ENCODE measurements around the gene MARCKS. TPM values are rescaled to one million over a fixed set of nuclear protein-coding genes. Genes with fewer than 3 reads are reported as not detected.

Gene MARCKS
- total and polyA plus RNA-seq, 2 of the 13 experiments (the other 11 are each of a cell fraction or from before 2014, with no cell fraction given), result 30.5 to 39.5 TPM

GRCh38 chr6:113873043-113873667 lies 16.0 kb downstream of the MARCKS start (continued):
- TF ChIP-seq MYPOP (CRISPR knock-in tag; IDR thresholded peaks at IDR 0.05), result peak; percentile 45; the same call in 1 of the 2 replicates
- 0 out of 2 replicates have a peak, but pooled peaks have one; percentile 20 for TF ChIP-seq HNF1A (IDR thresholded peaks at IDR 0.05; ENCODE audit: low read depth)
- peak; percentile 45; the same call in 1 of the 2 replicates for TF ChIP-seq HNF1A (CRISPR knock-in tag; IDR thresholded peaks at IDR 0.05; ENCODE audit: borderline replicate concordance)
- TF ChIP-seq KAT8 (CRISPR knock-in tag; IDR thresholded peaks at IDR 0.05), result peak; percentile 66; the same call in 1 of the 2 replicates
- no peak for TF ChIP-seq FOXP1 (IDR thresholded peaks at IDR 0.05)
- TF ChIP-seq FOXP1 (CRISPR knock-in tag; IDR thresholded peaks at IDR 0.05), result no peak
- TF ChIP-seq LCORL (IDR thresholded peaks at IDR 0.05), result no peak
- peak; percentile 63; the same call in 1 of the 2 replicates for TF ChIP-seq LCORL (CRISPR knock-in tag; IDR thresholded peaks at IDR 0.05)
- peak; percentile 16; the same call in 1 of the 2 replicates for TF ChIP-seq MIER3 (CRISPR knock-in tag; IDR thresholded peaks at IDR 0.05; ENCODE audit: borderline replicate concordance)
- no peak for TF ChIP-seq ZNF282 (IDR thresholded peaks at IDR 0.05; ENCODE audit: partially characterized antibody)
- 0 out of 2 replicates have a peak, but pooled peaks have one; percentile 59 for TF ChIP-seq ZNF12 (CRISPR knock-in tag; IDR thresholded peaks at IDR 0.05)
- TF ChIP-seq FOSL2 (CRISPR knock-in tag; IDR thresholded peaks at IDR 0.05), result no peak
- TF ChIP-seq ZNF441 (CRISPR knock-in tag; IDR thresholded peaks at IDR 0.05; ENCODE audit: borderline replicate concordance), result no peak
- TF ChIP-seq ZMYM4 (CRISPR knock-in tag; IDR thresholded peaks at IDR 0.05), result peak; percentile 91
- TF ChIP-seq GTF2F1 (IDR thresholded peaks at IDR 0.05; ENCODE audit: low read length), result no peak
- TF ChIP-seq BCL6 (CRISPR knock-in tag; IDR thresholded peaks at IDR 0.05), result no peak; the same call in 1 of the 2 replicates
- no peak for TF ChIP-seq PBX2 (CRISPR knock-in tag; IDR thresholded peaks at IDR 0.05)
- TF ChIP-seq HDAC1 (CRISPR knock-in tag; IDR thresholded peaks at IDR 0.05), result 0 out of 2 replicates have a peak, but pooled peaks have one; percentile 30
- TF ChIP-seq GATA4 (IDR thresholded peaks at IDR 0.05; ENCODE audit: borderline replicate concordance, low read depth), result 0 out of 2 replicates have a peak, but pooled peaks have one; percentile 38
- no peak for TF ChIP-seq TFDP1 (CRISPR knock-in tag; IDR thresholded peaks at IDR 0.05; ENCODE audit: borderline replicate concordance)
- TF ChIP-seq ZBTB7A (CRISPR knock-in tag; IDR thresholded peaks at IDR 0.05), result no peak
- TF ChIP-seq XRCC5 (optimal IDR thresholded peaks at IDR 0.05; ENCODE audit: low read length), result peak; percentile 67
- TF ChIP-seq ZNF501 (CRISPR knock-in tag; IDR thresholded peaks at IDR 0.05), result peak; percentile 67
